HS-27A (cell line): ENCODE results near the gene DENND1A.
"Not testable (repeated sequence)": the region's sequence is repeated elsewhere in the genome, so short reads cannot be mapped to it uniquely, and the experiment has no call there.

Source experiments
- DNase-seq: peaks from one replicate; pipeline ENCODE4 v3.0.0-alpha.2; 2012; ENCODE audit warnings: low read depth, missing footprints

Gene DENND1A

GRCh38 chr9:123923377-123923776 is 6.5 kb downstream of the DENND1A start:
- DNase-seq = no peak

GRCh38 chr9:123922911-123923310 is 7.0 kb downstream of the DENND1A start:
- no peak for DNase-seq

DNA sequence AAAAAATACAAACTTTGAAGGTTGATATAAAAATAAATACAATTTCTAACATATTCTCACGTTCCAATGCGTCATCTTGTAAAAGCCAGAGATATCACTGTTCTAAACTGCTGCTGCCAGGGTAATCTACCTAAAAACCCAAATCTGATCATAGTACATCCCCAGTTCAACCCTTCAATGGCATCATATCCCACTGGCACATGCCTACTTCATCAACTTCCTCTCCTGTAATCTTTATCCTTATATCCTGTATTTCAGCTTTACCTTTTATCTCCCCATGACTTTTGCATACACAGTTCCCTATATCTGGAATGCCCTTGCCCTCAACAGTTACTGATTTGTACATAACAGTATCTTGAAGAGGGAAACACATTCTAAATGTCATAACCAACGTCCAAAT is 7.5 kb downstream of the DENND1A start:
- DNase-seq = no peak

DNA sequence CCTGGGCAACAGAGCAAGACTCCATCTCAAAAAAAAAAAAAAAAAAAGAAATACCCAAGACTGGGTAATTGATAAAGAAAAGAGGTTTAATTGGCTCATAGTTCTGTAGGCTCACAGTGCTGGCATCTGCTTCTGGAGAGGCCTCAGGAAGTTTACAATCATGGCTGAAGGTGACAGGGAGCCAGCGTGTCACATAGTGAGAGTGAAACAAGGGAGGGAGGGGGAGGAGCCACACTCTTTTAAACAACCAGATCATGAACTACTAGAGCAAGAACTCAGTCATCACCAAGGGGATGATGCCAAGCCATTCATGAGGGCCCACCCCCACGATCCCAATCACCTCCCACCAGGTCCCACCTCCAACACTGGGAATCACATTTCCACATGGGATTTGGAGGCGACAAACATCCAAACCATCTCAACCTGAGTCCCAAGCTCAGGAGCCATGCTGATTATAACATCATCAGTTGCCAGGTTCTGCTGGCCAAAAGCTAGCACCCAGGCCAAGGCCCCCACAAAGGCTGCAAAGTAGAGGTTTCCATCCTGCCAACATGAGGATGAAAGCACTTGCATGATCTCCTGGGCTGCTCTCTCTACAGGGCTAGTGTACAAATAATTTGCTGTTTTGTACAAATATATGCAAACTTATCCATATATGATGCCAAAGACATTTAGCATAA is 15.3 kb downstream of the DENND1A start:
- no peak for DNase-seq

DNA sequence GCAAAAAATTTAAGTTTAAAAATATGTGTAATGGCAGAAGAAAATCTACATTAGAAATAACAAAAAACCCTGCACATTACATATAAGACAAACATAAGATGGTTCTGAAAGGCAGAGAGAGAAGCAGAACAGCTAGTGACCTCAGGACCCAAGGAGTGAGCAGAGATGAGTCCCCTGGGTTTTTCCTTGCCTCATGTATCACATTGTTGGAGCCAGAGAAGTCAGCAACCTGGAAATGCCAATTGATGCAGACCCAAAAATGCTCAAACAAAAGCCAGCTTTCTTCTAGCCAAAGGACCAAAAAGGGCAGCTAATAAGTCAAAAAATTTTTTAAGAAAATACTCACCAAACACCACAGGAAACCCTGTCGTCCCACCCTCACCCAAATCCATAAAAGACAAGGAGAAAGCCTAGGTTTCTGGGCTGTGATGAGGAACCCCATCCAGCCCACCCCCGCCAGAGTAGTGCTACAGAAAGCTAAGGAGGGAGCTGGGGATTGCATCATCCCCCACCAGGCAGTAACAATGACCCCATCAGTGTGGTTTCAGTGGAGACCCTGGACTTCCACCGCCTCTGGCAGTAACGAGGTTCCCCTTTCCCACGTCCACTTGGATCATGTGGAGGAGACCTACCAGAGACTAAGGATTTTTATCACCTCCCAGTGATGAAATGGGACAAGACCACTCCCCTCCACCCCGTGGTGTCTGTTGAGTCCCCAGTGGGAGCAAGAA is 17.6 kb downstream of the DENND1A start:
- DNase-seq = no peak

DNA sequence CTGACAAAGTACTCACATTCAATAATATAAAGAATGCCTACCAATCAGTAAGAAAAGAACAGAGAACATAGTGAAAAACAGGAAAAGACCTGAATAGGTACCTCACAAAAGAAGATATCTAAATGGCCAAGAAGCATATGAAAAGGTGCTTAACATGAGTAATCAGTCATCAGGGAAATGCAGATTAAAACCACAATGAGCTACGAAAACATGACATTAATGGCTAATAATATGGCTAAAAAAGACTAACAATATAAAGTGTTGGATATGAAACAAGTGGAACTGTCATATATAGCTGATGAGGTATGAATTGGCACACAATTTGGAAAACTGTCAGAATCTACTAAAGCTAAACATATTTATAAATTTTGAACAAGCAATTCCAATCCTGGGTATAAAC is 18.9 kb downstream of the DENND1A start:
- no peak for DNase-seq

GRCh38 chr9:123909192-123909591 is 20.7 kb downstream of the DENND1A start:
- DNase-seq = not testable (repeated sequence)

- not testable (repeated sequence) for DNase-seq
Observed at GRCh38 chr9:123903550-123903949, 26.4 kb downstream of the DENND1A start.

GRCh38 chr9:123894822-123895221 is 35.1 kb downstream of the DENND1A start:
- no peak for DNase-seq

GRCh38 chr9:123893831-123894460 is 36.0 kb downstream of the DENND1A start:
- no peak for DNase-seq

DNA sequence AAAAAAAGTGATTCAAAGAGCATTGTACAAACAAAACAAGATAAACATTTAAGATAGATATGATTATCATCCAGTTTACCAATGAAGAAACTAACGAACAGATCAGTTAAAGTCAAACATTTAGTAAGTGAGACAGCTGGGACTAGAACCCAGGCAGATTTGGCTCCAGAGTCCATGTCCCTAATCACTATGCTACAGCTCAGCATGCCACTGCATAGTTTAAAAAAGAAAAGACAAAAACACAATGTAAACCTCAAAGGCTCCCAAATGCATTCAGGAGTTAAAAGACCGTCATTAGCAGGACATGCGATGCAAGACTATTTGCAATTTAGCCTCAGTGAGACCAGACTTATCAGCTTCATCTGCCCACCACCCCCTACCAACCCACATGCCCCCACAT is 36.8 kb downstream of the DENND1A start:
- no peak for DNase-seq

DNA sequence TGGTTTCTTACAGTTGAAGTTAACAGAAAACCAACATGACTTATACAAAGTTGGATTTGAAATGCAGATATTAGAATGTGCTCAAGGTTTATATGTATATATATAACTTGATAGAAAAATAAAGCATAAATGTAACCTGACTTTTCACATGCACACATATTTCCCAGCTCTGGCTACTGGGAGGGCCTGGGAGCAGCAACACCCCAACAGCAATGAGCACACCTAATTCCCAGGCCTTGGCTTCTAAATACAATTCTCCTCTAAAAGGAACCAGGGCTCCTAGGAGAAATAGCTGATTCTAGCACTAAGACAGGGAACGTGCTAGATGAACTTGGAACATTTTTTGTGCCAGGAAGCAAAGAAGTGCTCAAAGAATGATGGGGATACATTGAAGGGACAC is 42.1 kb downstream of the DENND1A start:
- DNase-seq = no peak

DNA sequence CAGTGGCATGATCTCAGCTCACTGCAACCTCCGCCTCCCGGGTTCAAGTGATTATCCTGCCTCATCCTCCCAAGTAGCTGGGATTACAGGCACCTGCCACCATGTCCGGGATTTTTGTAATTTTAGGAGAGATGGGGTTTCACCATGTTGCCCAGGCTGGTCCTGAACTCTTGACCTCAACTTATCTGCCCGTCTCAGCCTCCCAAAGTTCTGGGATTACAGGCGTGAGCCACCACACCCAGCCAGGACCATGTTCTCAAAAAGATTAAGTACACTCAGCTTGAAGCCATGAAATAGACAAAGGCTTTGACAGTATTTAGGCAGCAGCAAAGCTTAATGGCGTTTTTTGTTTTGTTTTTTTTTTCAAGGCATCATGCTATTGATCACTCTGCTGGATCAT is 44.1 kb downstream of the DENND1A start:
- DNase-seq = not testable (repeated sequence)

DNA sequence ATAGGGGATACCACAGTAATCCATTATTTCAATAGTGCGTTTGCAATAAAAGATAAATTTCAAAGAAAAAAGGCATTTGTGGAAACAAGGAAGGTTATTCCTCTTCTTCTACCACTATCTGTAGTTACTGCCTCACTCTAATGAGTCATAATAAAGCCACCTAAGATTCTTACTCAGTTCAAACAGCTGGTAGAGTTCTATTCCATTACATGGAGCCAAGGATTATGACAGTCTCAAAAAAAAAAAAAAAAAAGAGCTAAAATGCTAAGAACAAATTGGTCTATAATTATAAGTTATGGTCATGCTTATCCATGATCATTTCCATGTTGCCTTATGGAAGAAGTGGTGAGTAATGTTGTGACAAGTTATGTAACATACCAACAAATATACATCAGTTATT is 46.3 kb downstream of the DENND1A start:
- no peak for DNase-seq

- no peak for DNase-seq
Observed at GRCh38 chr9:123881604-123882003, 48.3 kb downstream of the DENND1A start.

- DNase-seq = no peak
Observed at GRCh38 chr9:123880420-123880819, 49.5 kb downstream of the DENND1A start.

DNA sequence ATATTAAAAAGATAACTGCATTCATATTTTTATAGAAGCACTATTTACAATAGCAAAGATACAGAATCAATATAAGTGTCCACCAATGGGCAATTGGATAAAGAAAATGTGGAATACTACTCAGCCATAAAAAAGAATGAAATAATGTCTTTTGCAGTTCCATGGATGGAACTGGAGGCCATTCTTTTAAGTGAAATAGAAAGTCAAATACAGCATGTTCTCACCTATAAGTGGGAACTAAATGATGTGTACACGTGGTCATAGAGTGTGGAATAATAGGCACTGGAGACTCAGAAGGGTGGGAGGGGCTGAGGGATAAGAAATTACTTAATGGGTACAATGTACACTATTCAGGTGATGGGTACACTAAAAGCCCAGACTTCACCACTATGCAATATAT is 53.2 kb downstream of the DENND1A start:
- no peak for DNase-seq

DNA sequence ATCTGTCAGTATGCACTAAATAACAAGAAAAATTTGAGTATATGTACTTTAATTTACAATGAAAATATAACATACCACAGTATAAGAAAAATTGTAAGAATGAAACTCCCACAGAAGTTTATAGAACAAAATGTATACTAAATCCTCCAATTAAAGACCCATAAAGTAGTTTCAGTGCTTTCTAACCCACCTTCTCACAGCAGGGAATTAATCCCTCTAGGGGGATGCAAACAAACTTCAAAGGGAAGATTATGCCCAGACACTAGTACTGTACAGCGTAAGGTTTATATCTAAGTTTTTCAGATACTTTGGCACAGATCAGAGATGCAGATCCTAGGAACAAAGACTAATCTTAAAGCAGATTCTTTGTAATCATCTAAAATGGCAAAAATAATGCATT is 57.2 kb downstream of the DENND1A start:
- DNase-seq = no peak

GRCh38 chr9:123871781-123872180 is 58.1 kb downstream of the DENND1A start:
- no peak for DNase-seq

DNA sequence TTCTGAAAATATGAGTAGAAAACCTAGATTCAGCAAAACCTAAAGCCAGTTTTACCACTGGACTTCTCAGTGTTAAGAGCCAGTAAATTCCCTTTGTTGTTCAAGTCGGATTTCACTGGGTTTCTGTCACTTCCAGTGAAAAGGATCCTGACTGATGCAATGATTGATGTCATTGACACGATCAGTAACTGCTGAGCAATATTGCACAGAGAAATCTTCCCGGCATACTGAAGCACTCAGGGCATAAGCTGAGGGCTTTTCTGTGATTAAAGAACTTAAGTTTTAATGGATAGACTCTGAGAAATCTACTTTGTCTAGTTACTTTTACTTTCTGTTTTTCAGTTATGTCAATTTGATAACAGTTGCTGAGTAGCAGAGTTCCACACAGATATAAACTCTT is 61.9 kb downstream of the DENND1A start:
- DNase-seq = no peak

DNA sequence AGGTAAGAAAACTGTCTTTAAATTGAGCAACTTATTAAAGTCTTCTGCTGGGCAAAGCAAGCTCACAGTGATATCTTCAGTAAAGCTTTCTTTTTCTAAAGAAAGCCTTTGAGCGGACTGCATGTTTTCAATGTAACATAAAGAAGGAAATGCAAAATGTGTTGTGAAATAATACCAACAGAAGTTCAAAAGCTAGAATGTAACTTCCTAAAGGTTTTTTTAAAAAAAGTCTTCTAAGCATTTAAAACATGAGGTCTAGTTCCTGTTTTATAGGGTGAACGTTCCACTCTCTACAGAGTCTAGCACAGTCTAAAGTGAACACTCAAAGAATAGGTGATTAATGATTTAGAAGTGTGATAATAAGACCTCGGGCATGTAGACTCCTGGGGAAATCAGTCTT is 62.9 kb downstream of the DENND1A start:
- DNase-seq = no peak

DNA sequence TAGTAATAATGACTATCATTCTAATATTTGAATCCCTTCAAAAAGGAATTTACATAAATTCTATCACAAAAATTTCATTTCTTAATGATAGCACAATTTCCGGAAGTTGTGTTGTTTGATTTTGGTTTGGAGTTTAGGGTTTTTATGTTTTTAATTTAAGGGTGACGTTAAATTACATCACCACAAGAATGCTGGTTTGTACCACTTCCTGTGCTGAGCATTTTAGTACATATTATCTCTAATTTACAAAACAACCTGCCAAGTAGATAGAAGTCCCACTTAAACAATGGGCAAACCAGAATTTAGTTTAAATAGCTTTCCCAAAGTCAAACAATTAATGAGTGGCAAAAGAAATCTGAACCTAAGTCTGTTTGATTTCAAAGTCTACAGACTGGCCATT is 63.4 kb downstream of the DENND1A start:
- no peak for DNase-seq

DNA sequence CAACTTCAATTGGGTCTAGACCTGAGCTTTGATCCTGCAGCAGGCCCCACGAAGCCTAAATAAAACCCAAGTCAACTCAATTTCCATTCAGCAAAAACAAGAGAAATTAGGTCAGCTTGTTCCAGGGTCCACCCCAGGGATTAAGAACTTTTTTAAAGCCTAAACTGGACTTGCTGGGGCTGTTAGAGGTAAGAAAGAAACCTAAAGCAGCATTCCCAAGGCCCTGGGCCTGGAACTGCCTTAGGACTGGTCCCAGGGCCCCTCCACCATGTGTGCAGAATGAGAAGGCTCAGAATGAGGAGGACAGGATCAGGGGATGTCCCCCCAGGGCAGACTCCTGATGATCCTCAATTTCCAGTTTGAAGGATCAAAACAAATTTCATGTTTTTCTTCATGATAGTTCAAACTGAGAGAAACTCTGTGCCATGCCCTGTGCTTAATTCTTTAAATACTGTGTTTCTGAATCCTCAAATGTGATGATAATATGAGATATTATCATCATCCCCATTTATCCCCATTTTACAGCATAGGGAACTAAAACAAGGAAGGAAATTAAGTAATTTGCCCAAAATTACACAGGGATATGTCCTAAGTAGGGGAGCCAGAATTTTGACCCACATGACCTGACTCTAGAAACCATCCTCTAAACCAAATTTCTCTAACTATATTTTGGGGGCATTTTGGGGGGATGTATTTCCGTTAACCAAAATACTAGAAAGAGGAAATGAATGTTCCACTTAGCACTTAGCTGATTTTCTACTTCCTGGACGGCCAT is 64.5 kb downstream of the DENND1A start:
- no peak for DNase-seq
